GM21360 (cell line): ENCODE results near the gene SORCS2.

ENCODE experiments used
- ATAC-seq: cut with Tn5 transposase; IDR thresholded peaks from one replicate; pipeline ENCODE4 v1.9.1; 2021; ENCODE audit warnings: mild to moderate bottlenecking, moderate library complexity; ENCODE audit not compliant: unreplicated experiment

The SORCS2 gene

GRCh38 chr4:7668826-7669225 lies 476.5 kb downstream of the SORCS2 start:
- ATAC-seq = no peak

GRCh38 chr4:7672601-7673000 lies 480.3 kb downstream of the SORCS2 start:
- no peak for ATAC-seq

GRCh38 chr4:7673121-7673520 lies 480.8 kb downstream of the SORCS2 start:
- no peak for ATAC-seq

- ATAC-seq = no peak
Observed at GRCh38 chr4:7674706-7675105, 482.4 kb downstream of the SORCS2 start.

GRCh38 chr4:7675136-7675535 lies 482.8 kb downstream of the SORCS2 start:
- ATAC-seq = no peak

- no peak for ATAC-seq
Observed at GRCh38 chr4:7675612-7676320, 483.4 kb downstream of the SORCS2 start.

GRCh38 chr4:7676398-7676922 lies 484.1 kb downstream of the SORCS2 start:
- no peak for ATAC-seq

GRCh38 chr4:7677086-7677485 lies 484.7 kb downstream of the SORCS2 start:
- ATAC-seq = no peak

- no peak for ATAC-seq
Observed at GRCh38 chr4:7677799-7678301, 485.5 kb downstream of the SORCS2 start.

GRCh38 chr4:7678318-7678852 lies 486.0 kb downstream of the SORCS2 start:
- no peak for ATAC-seq

GRCh38 chr4:7679406-7680040 lies 487.2 kb downstream of the SORCS2 start:
- ATAC-seq = no peak

GRCh38 chr4:7680106-7680505 lies 487.8 kb downstream of the SORCS2 start:
- ATAC-seq = no peak

- no peak for ATAC-seq
Observed at GRCh38 chr4:7680731-7681130, 488.4 kb downstream of the SORCS2 start.

- ATAC-seq = no peak
Observed at GRCh38 chr4:7683126-7683703, 490.9 kb downstream of the SORCS2 start.

GRCh38 chr4:7684294-7684693 lies 492.0 kb downstream of the SORCS2 start:
- ATAC-seq = no peak

GRCh38 chr4:7686070-7686870 lies 493.9 kb downstream of the SORCS2 start:
- ATAC-seq = no peak

- no peak for ATAC-seq
Observed at GRCh38 chr4:7687006-7687405, 494.7 kb downstream of the SORCS2 start.

- ATAC-seq = no peak
Observed at GRCh38 chr4:7687796-7688195, 495.5 kb downstream of the SORCS2 start.

GRCh38 chr4:7689773-7690693 lies 497.7 kb downstream of the SORCS2 start:
- ATAC-seq = no peak

GRCh38 chr4:7691061-7691460 lies 498.7 kb downstream of the SORCS2 start:
- ATAC-seq = no peak
